ENCODE data around the gene GAB3.
A peak's percentile ranks its signal among the peaks of the same experiment; 100 is the strongest.

GAB3 gene

DNA sequence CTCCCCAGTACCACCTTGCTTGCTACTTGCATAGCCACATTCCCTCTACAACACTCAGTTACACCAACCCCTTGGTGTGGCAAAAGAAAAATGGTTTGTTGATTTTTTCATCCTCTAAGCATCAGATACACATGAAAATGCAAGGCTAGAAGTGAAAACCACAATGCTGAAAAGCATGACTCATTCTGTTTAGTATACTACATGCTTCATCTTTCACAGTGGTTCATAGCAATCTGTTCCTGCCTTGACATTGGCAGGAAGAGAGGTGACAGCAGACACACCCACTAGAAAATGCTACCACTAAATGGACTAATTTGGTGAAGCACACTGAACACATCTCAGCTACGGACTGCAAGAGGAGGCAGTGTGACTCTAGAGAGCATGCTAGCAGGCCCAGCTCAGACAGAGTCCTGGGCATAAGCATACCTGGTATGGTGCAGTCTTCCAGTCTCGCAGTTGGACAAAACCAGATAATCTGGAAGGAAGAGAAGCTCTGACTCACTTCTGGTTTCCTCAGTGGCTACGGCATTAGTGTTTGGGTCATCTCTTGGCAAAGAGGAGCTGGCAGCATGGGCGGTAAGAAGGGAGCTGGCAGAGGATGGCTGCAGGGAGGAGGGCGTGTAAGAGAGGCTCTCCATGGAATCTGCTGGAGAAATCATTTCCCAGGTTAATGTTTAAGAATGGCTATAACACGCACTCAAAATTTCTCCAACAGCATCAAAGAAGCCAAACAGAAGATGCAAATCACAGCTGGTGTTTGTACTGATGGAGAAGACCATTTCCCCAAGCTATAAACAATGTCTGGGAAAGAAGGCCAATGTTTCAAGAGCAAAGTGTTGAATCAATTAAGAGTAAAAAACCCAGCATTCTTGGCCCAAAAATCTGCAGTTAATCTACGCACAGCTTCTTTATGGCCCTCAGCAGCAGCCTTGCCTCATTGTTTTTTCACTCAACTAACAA, 37.8 kb downstream of the GAB3 start:
- TF ChIP-seq CTCF (conservative IDR thresholded peaks at IDR 0.05; ENCODE audit: low read length), result no peak
- DNase-seq (ENCODE audit: low read depth), result peak; percentile 86
- no peak overlapping the region for H3K4me3 ChIP-seq (ENCODE audit: low read length)

GRCh38 chrX:154711264-154711663, 39.6 kb downstream of the GAB3 start:
- DNase-seq (ENCODE audit: low read depth), result no peak
- H3K4me3 ChIP-seq (ENCODE audit: low read length), result no peak overlapping the region

GRCh38 chrX:154710309-154710708, 40.6 kb downstream of the GAB3 start:
- H3K4me3 ChIP-seq (ENCODE audit: low read length), result no peak overlapping the region
- TF ChIP-seq CTCF (conservative IDR thresholded peaks at IDR 0.05; ENCODE audit: low read length), result no peak
- no peak for DNase-seq (ENCODE audit: low read depth)

More at GRCh38 chrX:154711264-154711663, 39.6 kb downstream of the GAB3 start:
- no peak for TF ChIP-seq CTCF (conservative IDR thresholded peaks at IDR 0.05; ENCODE audit: low read length)

DNA sequence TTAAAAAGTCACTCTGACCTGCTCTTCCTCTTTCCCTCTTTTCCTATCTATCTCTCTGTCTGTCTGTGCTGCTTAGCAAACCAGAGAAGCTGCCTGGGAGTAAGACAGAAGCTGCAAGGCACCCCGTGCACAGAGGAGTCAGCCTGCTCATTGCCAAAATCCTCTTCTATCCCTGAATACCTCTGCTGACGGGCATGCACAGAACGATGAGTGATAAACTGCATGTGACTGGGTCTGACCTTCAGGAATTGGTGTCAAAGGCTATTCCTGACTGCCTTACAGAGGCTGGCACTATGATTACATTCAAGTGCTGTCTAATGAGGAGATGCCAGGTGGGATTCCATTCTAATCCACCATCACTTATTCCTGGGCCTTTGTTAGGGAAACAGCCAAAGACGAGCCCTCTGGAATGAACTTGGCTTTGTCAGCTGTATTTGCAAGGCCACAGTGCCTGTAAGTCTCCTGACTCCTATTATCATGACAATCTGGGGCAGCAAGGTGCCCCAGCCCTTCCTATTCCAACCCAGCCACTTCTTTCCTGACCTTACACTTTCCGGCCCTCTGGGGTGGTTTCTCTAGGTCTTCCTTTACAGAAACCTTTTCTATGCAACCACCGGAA, 52.1 kb downstream of the GAB3 start:
- H3K4me3 ChIP-seq (ENCODE audit: low read length), result no peak overlapping the region
- DNase-seq (ENCODE audit: low read depth), result no peak
- no peak for TF ChIP-seq CTCF (conservative IDR thresholded peaks at IDR 0.05; ENCODE audit: low read length)

DNA sequence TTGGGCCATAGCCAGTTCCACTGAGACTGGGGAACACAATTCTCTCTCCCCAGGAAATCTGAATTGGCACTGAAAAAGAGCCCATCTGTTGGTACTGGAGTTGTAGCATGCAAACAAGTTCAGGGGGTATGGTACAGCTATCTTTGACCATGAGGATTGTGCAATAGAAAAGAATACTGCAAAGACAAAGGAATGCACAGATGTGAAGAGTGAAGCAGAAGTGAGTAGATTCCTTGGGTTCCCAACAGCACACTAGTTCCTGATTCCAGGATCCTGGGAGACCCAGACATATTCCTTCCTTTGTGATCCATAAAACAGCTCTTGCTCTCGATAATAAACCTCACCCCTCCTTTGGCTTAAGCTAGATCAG, 54.2 kb downstream of the GAB3 start:
- no peak for TF ChIP-seq CTCF (conservative IDR thresholded peaks at IDR 0.05; ENCODE audit: low read length)
- H3K4me3 ChIP-seq (ENCODE audit: low read length), result no peak overlapping the region
- peak; percentile 71 for DNase-seq (ENCODE audit: low read depth)

- no peak overlapping the region for H3K4me3 ChIP-seq (ENCODE audit: low read length)
- no peak for TF ChIP-seq CTCF (conservative IDR thresholded peaks at IDR 0.05; ENCODE audit: low read length)
- peak; percentile 78 for DNase-seq (ENCODE audit: low read depth)
Observed at GRCh38 chrX:154695911-154696675, 54.8 kb downstream of the GAB3 start.
